ENCODE data around the gene BANP. TPM values are rescaled to one million over a fixed set of nuclear protein-coding genes. Genes with fewer than 3 reads are reported as not detected.
"Not testable (repeated sequence)": the region's sequence is repeated elsewhere in the genome, so short reads cannot be mapped to it uniquely, and the experiment has no call there.

BANP gene
- total RNA-seq, 1 experiment from 2014 or later = 49.6 TPM

- BruUV-seq (replicated peaks); H3K4me1 Mint-ChIP-seq (ENCODE audit: low read depth, unreplicated experiment); H3K27ac Mint-ChIP-seq (ENCODE audit: unreplicated experiment); DNase-seq; intact Hi-C loops (cut with micrococcal nuclease; ENCODE audit: unreplicated experiment); CTCF ChIA-PET; H3K36me3 Mint-ChIP-seq (ENCODE audit: insufficient read depth, unreplicated experiment); H3K27me3 Mint-ChIP-seq (ENCODE audit: unreplicated experiment); H3K9me3 Mint-ChIP-seq (ENCODE audit: low read depth, unreplicated experiment); H3K4me3 Mint-ChIP-seq (ENCODE audit: low read depth, unreplicated experiment): not testable (repeated sequence)
Measured at GRCh38 chr16:88019041-88019820, 68.0 kb downstream of the BANP start.

GRCh38 chr16:88019821-88020515 is 68.7 kb downstream of the BANP start:
- CTCF ChIA-PET = no interaction called here
- no TSS peak for BruUV-seq (replicated peaks)
- H3K27ac Mint-ChIP-seq (ENCODE audit: unreplicated experiment) = no peak overlapping the region
- intact Hi-C loops (cut with micrococcal nuclease; ENCODE audit: unreplicated experiment) = no loop called here
- H3K27me3 Mint-ChIP-seq (ENCODE audit: unreplicated experiment) = no peaks in the 10 kb centered on the region
- peaks cover 4% of the 10 kb centered on the region for H3K36me3 Mint-ChIP-seq (ENCODE audit: insufficient read depth, unreplicated experiment)
- H3K4me3 Mint-ChIP-seq (ENCODE audit: low read depth, unreplicated experiment) = no peak overlapping the region
- no peak for DNase-seq
- TF ChIP-seq CTCF (IDR thresholded peaks at IDR 0.05; ENCODE audit: unreplicated experiment) = no peak
- no peaks in the 10 kb centered on the region for H3K9me3 Mint-ChIP-seq (ENCODE audit: low read depth, unreplicated experiment)
- no peaks in the 10 kb centered on the region for H3K4me1 Mint-ChIP-seq (ENCODE audit: low read depth, unreplicated experiment)

- Mint-ChIP-seq H3K4me3 (ENCODE audit: low read depth, unreplicated experiment) (no peak overlapping the region), H3K36me3 (ENCODE audit: insufficient read depth, unreplicated experiment) (peaks cover 4% of the 10 kb centered on the region), H3K27ac (ENCODE audit: unreplicated experiment) (no peak overlapping the region), H3K4me1 (ENCODE audit: low read depth, unreplicated experiment) (no peaks in the 10 kb centered on the region), H3K27me3 (ENCODE audit: unreplicated experiment) (no peaks in the 10 kb centered on the region), H3K9me3 (ENCODE audit: low read depth, unreplicated experiment) (no peaks in the 10 kb centered on the region)
- intact Hi-C loops (cut with micrococcal nuclease; ENCODE audit: unreplicated experiment) = no loop called here
- DNase-seq = no peak
- no peak for TF ChIP-seq CTCF (IDR thresholded peaks at IDR 0.05; ENCODE audit: unreplicated experiment)
- BruUV-seq (replicated peaks) = no TSS peak
- CTCF ChIA-PET = no interaction called here
Measured at GRCh38 chr16:88020516-88020885, 69.3 kb downstream of the BANP start.

- H3K27me3 Mint-ChIP-seq (ENCODE audit: unreplicated experiment); BruUV-seq (replicated peaks); H3K4me1 Mint-ChIP-seq (ENCODE audit: low read depth, unreplicated experiment); H3K27ac Mint-ChIP-seq (ENCODE audit: unreplicated experiment); DNase-seq; H3K36me3 Mint-ChIP-seq (ENCODE audit: insufficient read depth, unreplicated experiment); H3K4me3 Mint-ChIP-seq (ENCODE audit: low read depth, unreplicated experiment); H3K9me3 Mint-ChIP-seq (ENCODE audit: low read depth, unreplicated experiment); CTCF ChIA-PET; intact Hi-C loops (cut with micrococcal nuclease; ENCODE audit: unreplicated experiment): not testable (repeated sequence)
Measured at GRCh38 chr16:88021041-88021970, 70.1 kb downstream of the BANP start.

All from Calu3 (cell line).